Measurements from ENCODE around the gene MBD5. TPM values are rescaled to one million over a fixed set of nuclear protein-coding genes. Genes with fewer than 3 reads are reported as not detected.
"Not testable (repeated sequence)": the region's sequence is repeated elsewhere in the genome, so short reads cannot be mapped to it uniquely, and the experiment has no call there.

Gene MBD5
- total RNA-seq, 4 donors from 2014 or later = 15.4 to 43.0 (median 18.4) TPM

DNA sequence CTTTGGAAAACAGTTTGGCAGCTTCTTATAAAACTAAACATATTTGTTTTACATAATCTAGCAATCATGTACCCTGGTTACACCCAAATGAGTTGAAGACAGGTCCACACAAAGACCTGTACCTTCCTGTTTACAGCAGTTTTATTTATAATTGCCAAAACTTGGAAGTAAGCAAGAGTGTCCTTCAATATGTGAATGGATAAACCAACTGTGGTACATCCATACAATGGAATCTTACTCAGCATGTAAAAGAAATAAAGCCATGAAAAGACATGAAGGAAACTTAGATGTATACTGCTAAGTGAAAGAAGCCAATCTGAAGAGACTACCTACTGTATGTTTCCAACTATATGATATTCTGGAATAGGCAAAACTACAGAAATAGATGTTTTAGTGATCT, 24.1 kb upstream of the MBD5 start:
- ATAC-seq (ENCODE audit: low FRiP score) (no peak), DNase-seq (ENCODE audit: low spot score) (no peak)
- TF ChIP-seq, protein P1, sequence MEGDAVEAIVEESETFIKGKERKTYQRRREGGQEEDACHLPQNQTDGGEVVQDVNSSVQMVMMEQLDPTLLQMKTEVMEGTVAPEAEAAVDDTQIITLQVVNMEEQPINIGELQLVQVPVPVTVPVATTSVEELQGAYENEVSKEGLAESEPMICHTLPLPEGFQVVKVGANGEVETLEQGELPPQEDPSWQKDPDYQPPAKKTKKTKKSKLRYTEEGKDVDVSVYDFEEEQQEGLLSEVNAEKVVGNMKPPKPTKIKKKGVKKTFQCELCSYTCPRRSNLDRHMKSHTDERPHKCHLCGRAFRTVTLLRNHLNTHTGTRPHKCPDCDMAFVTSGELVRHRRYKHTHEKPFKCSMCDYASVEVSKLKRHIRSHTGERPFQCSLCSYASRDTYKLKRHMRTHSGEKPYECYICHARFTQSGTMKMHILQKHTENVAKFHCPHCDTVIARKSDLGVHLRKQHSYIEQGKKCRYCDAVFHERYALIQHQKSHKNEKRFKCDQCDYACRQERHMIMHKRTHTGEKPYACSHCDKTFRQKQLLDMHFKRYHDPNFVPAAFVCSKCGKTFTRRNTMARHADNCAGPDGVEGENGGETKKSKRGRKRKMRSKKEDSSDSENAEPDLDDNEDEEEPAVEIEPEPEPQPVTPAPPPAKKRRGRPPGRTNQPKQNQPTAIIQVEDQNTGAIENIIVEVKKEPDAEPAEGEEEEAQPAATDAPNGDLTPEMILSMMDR (IDR thresholded peaks at IDR 0.05) = no peak

DNA sequence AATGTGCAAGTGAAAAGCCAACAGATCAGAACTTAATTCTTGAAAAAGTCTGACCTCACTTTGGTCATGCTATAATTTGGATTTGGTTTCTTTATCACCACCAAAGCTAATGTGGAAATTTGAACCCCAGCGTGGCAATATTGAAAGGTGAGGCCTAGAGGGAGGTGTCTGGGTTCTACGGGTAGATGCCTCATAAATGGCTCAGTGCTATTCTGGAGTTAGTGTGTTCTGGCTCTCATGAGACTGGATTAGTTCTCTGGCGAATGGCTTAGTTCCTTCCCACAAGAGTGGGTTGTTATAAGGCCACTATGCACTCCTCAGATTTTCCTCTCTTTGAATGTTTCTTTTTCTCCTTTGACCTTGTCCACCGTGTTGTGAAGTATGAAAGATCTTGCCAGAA, 22.7 kb upstream of the MBD5 start:
- no peak for ATAC-seq (ENCODE audit: low FRiP score)
- DNase-seq (ENCODE audit: low spot score) = no peak
- TF ChIP-seq, protein P1 (IDR thresholded peaks at IDR 0.05) = no peak

DNA sequence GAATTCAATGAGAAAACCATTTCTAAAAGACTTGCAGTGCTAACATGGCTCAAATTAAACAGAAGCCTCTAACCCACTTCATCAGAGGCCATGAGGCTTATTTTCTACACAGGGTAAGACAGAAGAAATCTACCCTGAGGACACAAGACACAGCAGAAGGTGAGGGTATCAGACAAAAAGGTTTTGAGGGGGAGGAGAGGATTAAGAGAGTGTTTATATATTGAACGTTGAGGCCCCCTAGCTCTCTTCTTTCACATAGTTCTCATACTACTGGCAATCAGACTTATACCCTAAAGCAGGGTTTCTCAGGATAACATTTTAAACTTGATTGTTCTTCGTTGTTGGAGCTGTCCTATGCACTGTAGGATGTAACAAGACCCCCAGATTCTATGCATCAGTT, 21.8 kb upstream of the MBD5 start:
- TF ChIP-seq, protein P1 (IDR thresholded peaks at IDR 0.05) = no peak
- ATAC-seq (ENCODE audit: low FRiP score) = no peak
- no peak for DNase-seq (ENCODE audit: low spot score)

DNA sequence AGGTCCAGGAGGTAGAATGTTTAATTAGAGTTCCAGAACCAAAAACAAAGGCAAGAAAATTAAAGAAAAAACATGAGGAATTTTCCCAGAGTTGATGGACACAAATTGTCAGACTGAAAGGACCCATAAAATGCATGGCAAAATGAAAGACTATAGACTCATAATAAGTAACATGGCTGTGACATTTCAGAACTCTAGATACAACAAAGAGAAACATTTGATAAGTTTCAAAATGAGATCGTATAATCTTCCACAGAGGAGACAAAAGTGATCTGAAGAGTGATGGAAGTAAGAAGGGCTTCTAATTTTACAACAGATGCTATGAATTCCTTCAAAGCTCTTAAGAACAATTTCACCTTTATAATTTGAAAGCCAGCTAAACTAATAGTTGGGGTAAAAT, 20.8 kb upstream of the MBD5 start:
- TF ChIP-seq, protein P1 (IDR thresholded peaks at IDR 0.05) = no peak
- no peak for DNase-seq (ENCODE audit: low spot score)
- ATAC-seq (ENCODE audit: low FRiP score) = no peak

DNA sequence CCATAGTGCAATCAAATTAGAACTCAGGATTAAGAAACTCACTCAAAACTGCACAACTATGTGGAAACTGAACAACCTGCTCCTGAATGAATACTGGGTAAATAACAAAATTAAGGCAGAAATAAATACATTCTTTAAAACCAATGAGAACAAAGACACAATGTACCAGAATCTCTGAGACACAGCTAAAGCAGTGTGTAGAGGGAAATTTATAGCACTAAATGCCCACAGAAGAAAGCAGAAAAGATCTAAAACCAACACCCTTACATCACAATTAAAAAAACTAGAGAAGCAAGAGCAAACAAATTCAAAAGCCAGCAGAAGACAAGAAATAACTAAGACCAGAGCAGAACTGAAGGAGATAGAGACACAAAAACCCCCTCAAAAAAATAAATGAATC, 18.5 kb upstream of the MBD5 start:
- DNase-seq (ENCODE audit: low spot score); ATAC-seq (ENCODE audit: low FRiP score): not testable (repeated sequence)

DNA sequence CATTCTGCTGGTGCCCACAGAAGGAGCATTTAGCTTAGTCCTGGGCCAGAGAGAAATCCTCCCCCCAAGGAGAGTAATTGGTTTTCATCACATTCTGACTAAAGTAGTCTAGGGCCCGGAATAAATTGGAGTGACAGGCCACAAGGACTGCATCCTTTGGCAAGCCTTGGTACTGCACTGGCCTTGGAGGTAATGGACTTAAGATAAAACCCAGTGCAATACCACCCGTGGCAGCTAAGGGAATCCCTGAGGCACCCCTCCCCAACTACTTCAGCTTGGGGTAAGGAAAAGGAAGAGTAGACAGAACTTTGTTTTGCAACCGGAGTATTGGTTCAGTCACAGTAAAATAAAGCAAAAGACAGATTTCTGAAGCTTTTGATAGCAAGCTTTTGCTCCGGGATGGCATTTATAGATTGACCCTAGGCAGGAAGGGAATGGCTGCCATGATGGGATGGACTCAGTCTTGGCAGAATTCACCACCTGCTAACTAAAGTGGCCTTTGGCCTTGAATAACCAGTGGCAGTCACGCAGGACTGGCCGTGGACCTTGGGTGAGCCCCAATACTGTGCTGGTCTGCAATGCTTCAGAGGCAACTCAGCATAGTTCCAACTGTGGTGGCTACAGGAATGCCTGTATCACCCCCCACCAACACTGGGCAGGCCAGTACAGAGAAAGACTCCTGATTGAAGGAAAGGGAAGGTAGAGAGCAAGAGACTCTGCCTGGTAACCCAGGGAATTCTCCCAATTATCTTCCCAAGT, 14.5 kb upstream of the MBD5 start:
- TF ChIP-seq, protein P1 (IDR thresholded peaks at IDR 0.05) = no peak
- DNase-seq (ENCODE audit: low spot score) = no peak
- no peak for ATAC-seq (ENCODE audit: low FRiP score)

DNA sequence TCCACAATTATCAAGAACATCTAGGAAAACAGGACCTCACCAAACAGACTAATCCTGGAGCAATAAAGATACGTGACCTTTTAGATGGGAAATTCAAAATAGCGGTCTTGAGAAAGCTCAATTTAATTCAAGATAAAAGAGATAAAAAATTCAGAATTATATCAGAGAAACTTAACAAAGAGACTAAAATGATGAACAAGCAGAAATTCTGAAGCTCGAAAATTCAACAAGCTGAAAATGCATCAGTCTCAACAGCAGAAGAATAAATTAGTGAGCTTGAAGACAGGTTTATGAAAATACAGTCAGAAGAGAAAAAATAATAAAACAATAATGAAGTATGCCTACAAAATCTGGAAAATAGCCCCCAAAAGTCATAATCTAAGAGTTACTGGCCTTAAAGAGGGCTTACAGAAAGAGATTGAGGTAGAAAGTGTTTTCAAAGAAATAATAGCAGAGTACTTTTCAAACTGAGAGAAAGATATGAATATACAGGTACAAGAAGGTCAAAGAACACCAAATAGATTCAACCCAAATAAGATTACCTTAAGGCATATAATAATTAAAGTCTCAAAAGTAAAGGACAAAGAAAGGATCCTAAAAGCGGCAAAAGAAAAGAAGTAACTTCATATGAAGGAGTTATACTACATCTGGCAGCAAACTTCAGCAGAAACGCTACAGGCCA, 13.5 kb upstream of the MBD5 start:
- no peak for ATAC-seq (ENCODE audit: low FRiP score)
- DNase-seq (ENCODE audit: low spot score) = no peak
- TF ChIP-seq, protein P1 (IDR thresholded peaks at IDR 0.05) = no peak

DNA sequence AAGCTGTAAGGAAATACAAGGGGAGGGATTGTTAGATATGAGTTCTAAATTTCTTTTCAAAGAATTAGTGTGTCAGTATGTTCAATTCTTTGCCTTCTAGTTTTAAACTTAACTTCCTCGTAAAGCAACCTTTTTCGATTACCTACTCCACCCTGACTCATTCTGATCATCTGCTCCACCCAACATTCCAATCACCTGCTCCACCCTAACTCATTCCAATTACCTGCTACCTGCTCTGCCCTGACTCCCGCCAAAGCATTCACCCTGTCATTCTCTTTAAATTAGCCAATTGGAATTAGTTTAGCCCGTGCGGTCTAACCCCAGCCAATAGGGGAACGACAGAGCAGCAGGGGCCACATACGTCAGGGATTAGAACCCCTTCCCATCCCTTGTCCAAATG, 12.5 kb upstream of the MBD5 start:
- DNase-seq (ENCODE audit: low spot score); ATAC-seq (ENCODE audit: low FRiP score): not testable (repeated sequence)

Measured in omental fat pad (tissue), 4 donors.